Inflammatory macrophage treated with lipopolysaccharide for 4 hours (primary cell): Measurements from ENCODE around the gene DNAI2.
"Not testable (repeated sequence)": the region's sequence is repeated elsewhere in the genome, so short reads cannot be mapped to it uniquely, and the experiment has no call there.

Source experiments
- DNase-seq: peaks from one replicate; pipeline ENCODE4 v3.0.0-alpha.2; 2020

The DNAI2 gene

GRCh38 chr17:74245145-74245831 lies 28.7 kb upstream of the DNAI2 start:
- no peak for DNase-seq

- peak; percentile 34 for DNase-seq
Observed at GRCh38 chr17:74245871-74246270, 28.2 kb upstream of the DNAI2 start.

- DNase-seq = no peak
Observed at GRCh38 chr17:74249590-74250270, 24.3 kb upstream of the DNAI2 start.

- no peak for DNase-seq
Observed at GRCh38 chr17:74250324-74250995, 23.6 kb upstream of the DNAI2 start.

- no peak for DNase-seq
Observed at GRCh38 chr17:74251051-74251450, 23.0 kb upstream of the DNAI2 start.

GRCh38 chr17:74251569-74251968 lies 22.5 kb upstream of the DNAI2 start:
- no peak for DNase-seq

- no peak for DNase-seq
Observed at GRCh38 chr17:74252211-74252610, 21.8 kb upstream of the DNAI2 start.

GRCh38 chr17:74253036-74253435 lies 21.0 kb upstream of the DNAI2 start:
- no peak for DNase-seq

GRCh38 chr17:74257311-74257710 lies 16.7 kb upstream of the DNAI2 start:
- DNase-seq = no peak

- no peak for DNase-seq
Observed at GRCh38 chr17:74259667-74260524, 14.1 kb upstream of the DNAI2 start.

GRCh38 chr17:74260525-74260850 lies 13.5 kb upstream of the DNAI2 start:
- no peak for DNase-seq

- DNase-seq = no peak
Observed at GRCh38 chr17:74262601-74263000, 11.4 kb upstream of the DNAI2 start.

GRCh38 chr17:74267054-74267453 lies 7.0 kb upstream of the DNAI2 start:
- not testable (repeated sequence) for DNase-seq

GRCh38 chr17:74267579-74267978 lies 6.5 kb upstream of the DNAI2 start:
- DNase-seq = no peak

- no peak for DNase-seq
Observed at GRCh38 chr17:74267987-74268499, 6.0 kb upstream of the DNAI2 start.

- DNase-seq = no peak
Observed at GRCh38 chr17:74268558-74268957, 5.5 kb upstream of the DNAI2 start.

- DNase-seq = no peak
Observed at GRCh38 chr17:74270333-74270732, 3.7 kb upstream of the DNAI2 start.

GRCh38 chr17:74271281-74271680 lies 2.8 kb upstream of the DNAI2 start:
- peak; percentile 57 for DNase-seq

- DNase-seq = peak; percentile 48
Observed at GRCh38 chr17:74271901-74272561, 2.0 kb upstream of the DNAI2 start.

GRCh38 chr17:74272731-74273201 lies 1.3 kb upstream of the DNAI2 start:
- no peak for DNase-seq

- peak; percentile 42 for DNase-seq
Observed at GRCh38 chr17:74274709-74275340, 791 bp downstream of the DNAI2 start.

- DNase-seq = no peak
Observed at GRCh38 chr17:74276051-74276476, 2.0 kb downstream of the DNAI2 start.
